Measurements from ENCODE around the gene CCDC179.

The CCDC179 gene

DNA sequence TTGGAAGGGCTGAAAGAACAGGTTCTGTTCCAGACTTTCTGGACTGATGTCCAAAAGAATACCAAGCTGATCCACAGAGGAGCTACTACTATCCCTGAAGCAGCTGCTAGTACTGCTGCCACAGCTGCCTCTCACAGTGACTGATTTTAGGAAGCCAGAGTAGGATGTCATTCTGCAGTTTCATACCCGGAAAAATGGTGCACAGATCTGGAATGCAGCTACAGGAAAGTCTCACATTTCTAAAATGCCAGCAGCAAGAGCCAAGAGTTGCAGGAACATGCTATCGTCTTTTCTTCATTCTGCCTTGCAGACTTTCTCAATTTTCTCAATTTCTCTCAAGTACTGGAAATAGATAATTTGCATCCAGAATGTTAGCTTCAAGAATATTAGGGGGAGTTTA, 19.4 kb upstream of the CCDC179 start (continued):
- no peak for TF ChIP-seq SNAI2 (CRISPR knock-in tag; IDR thresholded peaks at IDR 0.05)

DNA sequence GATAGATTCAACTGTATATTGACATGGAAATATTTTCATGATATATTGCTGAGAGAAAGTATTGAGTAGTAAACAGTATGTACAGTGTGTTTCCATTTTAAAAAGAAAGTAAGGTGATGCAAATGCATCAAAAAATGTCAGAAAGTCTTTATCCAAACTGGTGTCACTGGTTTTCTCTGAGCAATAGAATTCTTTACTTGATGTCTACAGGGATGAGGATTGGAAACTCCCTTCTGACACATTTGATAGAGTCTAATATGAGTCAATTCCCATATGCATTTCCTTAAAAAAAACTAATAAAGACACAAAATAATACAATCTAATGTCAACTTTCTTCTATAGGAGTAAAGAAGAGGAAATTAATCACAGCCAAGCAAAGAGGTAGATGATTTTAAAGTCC, 18.3 kb upstream of the CCDC179 start:
- TF ChIP-seq ZNF8 (CRISPR knock-in tag; IDR thresholded peaks at IDR 0.05) (no peak), GLIS3 (CRISPR knock-in tag; IDR thresholded peaks at IDR 0.05) (no peak), ARNTL (CRISPR knock-in tag; IDR thresholded peaks at IDR 0.05; ENCODE audit: borderline replicate concordance, low read depth) (no peak), ESRRG (CRISPR knock-in tag; IDR thresholded peaks at IDR 0.05) (no peak), PPARA (CRISPR knock-in tag; IDR thresholded peaks at IDR 0.05; ENCODE audit: borderline replicate concordance) (no peak), OSR1 (CRISPR knock-in tag; IDR thresholded peaks at IDR 0.05) (no peak), TCF4 (CRISPR knock-in tag; IDR thresholded peaks at IDR 0.05; ENCODE audit: borderline replicate concordance) (no peak), RARB (CRISPR knock-in tag; IDR thresholded peaks at IDR 0.05) (no peak), ISL1 (CRISPR knock-in tag; IDR thresholded peaks at IDR 0.05) (no peak), ZFP30 (CRISPR knock-in tag; IDR thresholded peaks at IDR 0.05) (no peak)
- TF ChIP-seq, protein P1, sequence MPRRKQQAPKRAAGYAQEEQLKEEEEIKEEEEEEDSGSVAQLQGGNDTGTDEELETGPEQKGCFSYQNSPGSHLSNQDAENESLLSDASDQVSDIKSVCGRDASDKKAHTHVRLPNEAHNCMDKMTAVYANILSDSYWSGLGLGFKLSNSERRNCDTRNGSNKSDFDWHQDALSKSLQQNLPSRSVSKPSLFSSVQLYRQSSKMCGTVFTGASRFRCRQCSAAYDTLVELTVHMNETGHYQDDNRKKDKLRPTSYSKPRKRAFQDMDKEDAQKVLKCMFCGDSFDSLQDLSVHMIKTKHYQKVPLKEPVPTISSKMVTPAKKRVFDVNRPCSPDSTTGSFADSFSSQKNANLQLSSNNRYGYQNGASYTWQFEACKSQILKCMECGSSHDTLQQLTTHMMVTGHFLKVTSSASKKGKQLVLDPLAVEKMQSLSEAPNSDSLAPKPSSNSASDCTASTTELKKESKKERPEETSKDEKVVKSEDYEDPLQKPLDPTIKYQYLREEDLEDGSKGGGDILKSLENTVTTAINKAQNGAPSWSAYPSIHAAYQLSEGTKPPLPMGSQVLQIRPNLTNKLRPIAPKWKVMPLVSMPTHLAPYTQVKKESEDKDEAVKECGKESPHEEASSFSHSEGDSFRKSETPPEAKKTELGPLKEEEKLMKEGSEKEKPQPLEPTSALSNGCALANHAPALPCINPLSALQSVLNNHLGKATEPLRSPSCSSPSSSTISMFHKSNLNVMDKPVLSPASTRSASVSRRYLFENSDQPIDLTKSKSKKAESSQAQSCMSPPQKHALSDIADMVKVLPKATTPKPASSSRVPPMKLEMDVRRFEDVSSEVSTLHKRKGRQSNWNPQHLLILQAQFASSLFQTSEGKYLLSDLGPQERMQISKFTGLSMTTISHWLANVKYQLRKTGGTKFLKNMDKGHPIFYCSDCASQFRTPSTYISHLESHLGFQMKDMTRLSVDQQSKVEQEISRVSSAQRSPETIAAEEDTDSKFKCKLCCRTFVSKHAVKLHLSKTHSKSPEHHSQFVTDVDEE (CRISPR knock-in tag; IDR thresholded peaks at IDR 0.05): no peak
- ATAC-seq: no peak

DNA sequence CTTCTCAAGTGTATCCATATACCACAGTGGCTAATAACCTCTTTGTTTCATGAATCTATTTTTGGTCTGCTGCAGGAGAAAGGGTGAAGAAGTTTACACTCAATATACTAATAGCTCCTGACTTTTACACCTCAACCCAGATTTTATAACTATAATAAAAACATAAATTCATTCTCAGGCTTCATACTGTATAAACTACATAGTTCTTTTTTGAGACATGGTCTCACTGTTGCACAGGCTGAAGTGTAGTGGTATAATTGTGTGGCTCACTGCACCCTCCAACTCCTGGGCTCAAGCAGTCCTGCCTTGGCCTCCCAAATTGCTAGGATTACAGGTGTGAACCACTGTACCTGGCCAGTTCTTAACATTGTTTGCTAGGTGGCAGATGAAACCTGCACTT, 17.8 kb upstream of the CCDC179 start:
- ATAC-seq: no peak

DNA sequence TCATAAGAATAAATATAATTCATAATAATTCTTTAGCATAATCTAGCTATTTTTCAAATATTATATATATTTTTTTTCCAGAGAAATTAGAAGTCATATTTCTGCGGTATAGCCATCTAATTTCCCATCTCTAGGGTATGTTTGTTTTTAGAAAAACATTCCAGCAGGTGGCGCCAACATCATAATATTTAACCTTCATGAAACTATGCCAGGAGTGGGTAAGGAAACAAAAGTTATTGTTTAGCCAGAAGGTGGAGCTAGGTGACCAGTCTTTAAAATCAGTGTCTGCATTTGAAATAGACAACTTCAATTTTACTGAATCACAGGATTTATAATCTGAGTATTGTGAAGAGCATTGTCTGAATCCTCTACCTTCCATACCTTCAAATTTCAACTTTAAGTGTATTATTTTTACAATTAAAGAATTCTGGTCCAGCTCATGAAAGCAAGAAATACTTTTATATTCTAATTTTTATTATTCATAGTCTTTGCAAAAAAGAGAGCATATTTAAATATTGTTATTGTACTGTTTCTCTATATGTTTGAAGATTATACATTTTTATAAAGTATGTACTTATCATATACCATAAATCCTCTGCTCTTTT, 15.7 kb upstream of the CCDC179 start:
- ATAC-seq: peak; percentile 97
- TF ChIP-seq BACH2 (CRISPR knock-in tag; IDR thresholded peaks at IDR 0.05; ENCODE audit: borderline replicate concordance): no peak
- TF ChIP-seq, protein P1 (CRISPR knock-in tag; IDR thresholded peaks at IDR 0.05): no peak
- TF ChIP-seq, protein P2, sequence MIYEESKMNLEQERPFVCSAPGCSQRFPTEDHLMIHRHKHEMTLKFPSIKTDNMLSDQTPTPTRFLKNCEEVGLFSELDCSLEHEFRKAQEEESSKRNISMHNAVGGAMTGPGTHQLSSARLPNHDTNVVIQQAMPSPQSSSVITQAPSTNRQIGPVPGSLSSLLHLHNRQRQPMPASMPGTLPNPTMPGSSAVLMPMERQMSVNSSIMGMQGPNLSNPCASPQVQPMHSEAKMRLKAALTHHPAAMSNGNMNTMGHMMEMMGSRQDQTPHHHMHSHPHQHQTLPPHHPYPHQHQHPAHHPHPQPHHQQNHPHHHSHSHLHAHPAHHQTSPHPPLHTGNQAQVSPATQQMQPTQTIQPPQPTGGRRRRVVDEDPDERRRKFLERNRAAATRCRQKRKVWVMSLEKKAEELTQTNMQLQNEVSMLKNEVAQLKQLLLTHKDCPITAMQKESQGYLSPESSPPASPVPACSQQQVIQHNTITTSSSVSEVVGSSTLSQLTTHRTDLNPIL (CRISPR knock-in tag; IDR thresholded peaks at IDR 0.05; ENCODE audit: low read depth): no peak
- TF ChIP-seq OSR1 (CRISPR knock-in tag; IDR thresholded peaks at IDR 0.05): no peak
- TF ChIP-seq GLIS3 (CRISPR knock-in tag; IDR thresholded peaks at IDR 0.05): no peak
- no peak for TF ChIP-seq ZNF70 (CRISPR knock-in tag; IDR thresholded peaks at IDR 0.05)
- no peak for TF ChIP-seq ZFP3 (CRISPR knock-in tag; IDR thresholded peaks at IDR 0.05)
- TF ChIP-seq CSDC2 (CRISPR knock-in tag; IDR thresholded peaks at IDR 0.05): no peak
- no peak for TF ChIP-seq ZNF565 (CRISPR knock-in tag; conservative IDR thresholded peaks at IDR 0.05; ENCODE audit: low read depth)
- no peak for TF ChIP-seq ARNTL (CRISPR knock-in tag; IDR thresholded peaks at IDR 0.05; ENCODE audit: borderline replicate concordance, low read depth)

More for the DNA sequence above, 17.8 kb upstream of the CCDC179 start:
- no peak for TF ChIP-seq SNAI2 (CRISPR knock-in tag; IDR thresholded peaks at IDR 0.05)
- no peak for TF ChIP-seq ESRRG (CRISPR knock-in tag; IDR thresholded peaks at IDR 0.05)
- TF ChIP-seq ARNTL (CRISPR knock-in tag; IDR thresholded peaks at IDR 0.05; ENCODE audit: borderline replicate concordance, low read depth): no peak
- no peak for TF ChIP-seq BACH2 (CRISPR knock-in tag; IDR thresholded peaks at IDR 0.05; ENCODE audit: borderline replicate concordance)
- TF ChIP-seq ZNF8 (CRISPR knock-in tag; IDR thresholded peaks at IDR 0.05): no peak
- no peak for TF ChIP-seq ZFP3 (CRISPR knock-in tag; IDR thresholded peaks at IDR 0.05)
- TF ChIP-seq TCF4 (CRISPR knock-in tag; IDR thresholded peaks at IDR 0.05; ENCODE audit: borderline replicate concordance): no peak
- TF ChIP-seq ZC3H10 (CRISPR knock-in tag; IDR thresholded peaks at IDR 0.05): no peak
- no peak for TF ChIP-seq ZNF70 (CRISPR knock-in tag; IDR thresholded peaks at IDR 0.05)
- TF ChIP-seq GLIS3 (CRISPR knock-in tag; IDR thresholded peaks at IDR 0.05): no peak
- TF ChIP-seq, protein P3, sequence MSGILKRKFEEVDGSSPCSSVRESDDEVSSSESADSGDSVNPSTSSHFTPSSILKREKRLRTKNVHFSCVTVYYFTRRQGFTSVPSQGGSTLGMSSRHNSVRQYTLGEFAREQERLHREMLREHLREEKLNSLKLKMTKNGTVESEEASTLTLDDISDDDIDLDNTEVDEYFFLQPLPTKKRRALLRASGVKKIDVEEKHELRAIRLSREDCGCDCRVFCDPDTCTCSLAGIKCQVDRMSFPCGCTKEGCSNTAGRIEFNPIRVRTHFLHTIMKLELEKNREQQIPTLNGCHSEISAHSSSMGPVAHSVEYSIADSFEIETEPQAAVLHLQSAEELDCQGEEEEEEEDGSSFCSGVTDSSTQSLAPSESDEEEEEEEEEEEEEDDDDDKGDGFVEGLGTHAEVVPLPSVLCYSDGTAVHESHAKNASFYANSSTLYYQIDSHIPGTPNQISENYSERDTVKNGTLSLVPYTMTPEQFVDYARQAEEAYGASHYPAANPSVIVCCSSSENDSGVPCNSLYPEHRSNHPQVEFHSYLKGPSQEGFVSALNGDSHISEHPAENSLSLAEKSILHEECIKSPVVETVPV (CRISPR knock-in tag; IDR thresholded peaks at IDR 0.05): no peak
- TF ChIP-seq RARB (CRISPR knock-in tag; IDR thresholded peaks at IDR 0.05): no peak
- TF ChIP-seq, protein P2 (CRISPR knock-in tag; IDR thresholded peaks at IDR 0.05; ENCODE audit: low read depth): no peak
- TF ChIP-seq OSR1 (CRISPR knock-in tag; IDR thresholded peaks at IDR 0.05): no peak
- TF ChIP-seq, protein P4, sequence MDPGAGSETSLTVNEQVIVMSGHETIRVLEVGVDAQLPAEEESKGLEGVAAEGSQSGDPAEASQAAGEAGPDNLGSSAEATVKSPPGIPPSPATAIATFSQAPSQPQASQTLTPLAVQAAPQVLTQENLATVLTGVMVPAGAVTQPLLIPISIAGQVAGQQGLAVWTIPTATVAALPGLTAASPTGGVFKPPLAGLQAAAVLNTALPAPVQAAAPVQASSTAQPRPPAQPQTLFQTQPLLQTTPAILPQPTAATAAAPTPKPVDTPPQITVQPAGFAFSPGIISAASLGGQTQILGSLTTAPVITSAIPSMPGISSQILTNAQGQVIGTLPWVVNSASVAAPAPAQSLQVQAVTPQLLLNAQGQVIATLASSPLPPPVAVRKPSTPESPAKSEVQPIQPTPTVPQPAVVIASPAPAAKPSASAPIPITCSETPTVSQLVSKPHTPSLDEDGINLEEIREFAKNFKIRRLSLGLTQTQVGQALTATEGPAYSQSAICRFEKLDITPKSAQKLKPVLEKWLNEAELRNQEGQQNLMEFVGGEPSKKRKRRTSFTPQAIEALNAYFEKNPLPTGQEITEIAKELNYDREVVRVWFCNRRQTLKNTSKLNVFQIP (CRISPR knock-in tag; IDR thresholded peaks at IDR 0.05; ENCODE audit: borderline replicate concordance, low read depth): no peak
- TF ChIP-seq PPARA (CRISPR knock-in tag; IDR thresholded peaks at IDR 0.05; ENCODE audit: borderline replicate concordance): no peak
- TF ChIP-seq CSDC2 (CRISPR knock-in tag; IDR thresholded peaks at IDR 0.05): no peak
- TF ChIP-seq ZNF565 (CRISPR knock-in tag; conservative IDR thresholded peaks at IDR 0.05; ENCODE audit: low read depth): no peak
- no peak for TF ChIP-seq TOX (CRISPR knock-in tag; IDR thresholded peaks at IDR 0.05; ENCODE audit: borderline replicate concordance)
- TF ChIP-seq ISL1 (CRISPR knock-in tag; IDR thresholded peaks at IDR 0.05): no peak

All from SK-N-SH treated with all-trans-retinoic acid at 6 μM for 48 hours (cell line).